RWPE2 (cell line): ENCODE measurements around the gene PPAN.

ENCODE experiments used
- ATAC-seq: fragments of 200-7000 bp; cut with Tn5 transposase; 3 replicates; pipeline ENCODE4 v1.9.1; 2021; ENCODE audit warnings: low read depth
- DNase-seq: peaks from one replicate; pipeline ENCODE4 v3.0.0-alpha.2; 2020; ENCODE audit warnings: low spot score
- H3K27ac ChIP-seq: fragments of 450-650 bp; 2 replicates; pipeline ENCODE4 v1.5.1; 2017; ENCODE audit warnings: mild to moderate bottlenecking; ENCODE audit not compliant: poor library complexity, severe bottlenecking
- H3K27me3 ChIP-seq: fragments of 250-450 bp; sonication (Bioruptor Pico); 2 replicates; pipeline ENCODE4 v1.5.1; 2021; ENCODE audit warnings: mild to moderate bottlenecking, moderate library complexity; ENCODE audit not compliant: insufficient read depth, poor library complexity, severe bottlenecking
- H3K36me3 ChIP-seq: fragments of 250-450 bp; sonication (Bioruptor Pico); 2 replicates; pipeline ENCODE4 v1.5.1; 2020; ENCODE audit warnings: low read depth, mild to moderate bottlenecking, moderate library complexity
- H3K4me1 ChIP-seq: fragments of 250-450 bp; sonication (Bioruptor Pico); 2 replicates; pipeline ENCODE4 v1.5.1; 2021; ENCODE audit warnings: mild to moderate bottlenecking, moderate library complexity; ENCODE audit not compliant: insufficient read depth, poor library complexity, severe bottlenecking
- H3K4me3 ChIP-seq: fragments of 250-450 bp; sonication (Bioruptor Pico); 2 replicates; pipeline ENCODE4 v1.5.1; 2021; ENCODE audit warnings: mild to moderate bottlenecking, moderate library complexity; ENCODE audit not compliant: severe bottlenecking
- H3K9me3 ChIP-seq: fragments of 250-450 bp; sonication (Bioruptor Pico); 2 replicates; pipeline ENCODE4 v1.5.1; 2021; ENCODE audit warnings: mild to moderate bottlenecking, moderate library complexity; ENCODE audit not compliant: severe bottlenecking
- TF ChIP-seq, protein P1 (sequence below): fragments of 450-650 bp; IDR thresholded peaks from one replicate; pipeline ENCODE4 v1.5.1; 2017; ENCODE audit warnings: mild to moderate bottlenecking, moderate library complexity; ENCODE audit not compliant: poor library complexity, severe bottlenecking

PPAN gene

GRCh38 chr19:10110076-10110971, 4.2 kb downstream of the PPAN start:
- H3K4me1 ChIP-seq: peaks cover 6% of the 10 kb centered on the region
- DNase-seq: no peak
- TF ChIP-seq, protein P1, sequence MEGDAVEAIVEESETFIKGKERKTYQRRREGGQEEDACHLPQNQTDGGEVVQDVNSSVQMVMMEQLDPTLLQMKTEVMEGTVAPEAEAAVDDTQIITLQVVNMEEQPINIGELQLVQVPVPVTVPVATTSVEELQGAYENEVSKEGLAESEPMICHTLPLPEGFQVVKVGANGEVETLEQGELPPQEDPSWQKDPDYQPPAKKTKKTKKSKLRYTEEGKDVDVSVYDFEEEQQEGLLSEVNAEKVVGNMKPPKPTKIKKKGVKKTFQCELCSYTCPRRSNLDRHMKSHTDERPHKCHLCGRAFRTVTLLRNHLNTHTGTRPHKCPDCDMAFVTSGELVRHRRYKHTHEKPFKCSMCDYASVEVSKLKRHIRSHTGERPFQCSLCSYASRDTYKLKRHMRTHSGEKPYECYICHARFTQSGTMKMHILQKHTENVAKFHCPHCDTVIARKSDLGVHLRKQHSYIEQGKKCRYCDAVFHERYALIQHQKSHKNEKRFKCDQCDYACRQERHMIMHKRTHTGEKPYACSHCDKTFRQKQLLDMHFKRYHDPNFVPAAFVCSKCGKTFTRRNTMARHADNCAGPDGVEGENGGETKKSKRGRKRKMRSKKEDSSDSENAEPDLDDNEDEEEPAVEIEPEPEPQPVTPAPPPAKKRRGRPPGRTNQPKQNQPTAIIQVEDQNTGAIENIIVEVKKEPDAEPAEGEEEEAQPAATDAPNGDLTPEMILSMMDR: no peak
- H3K27ac ChIP-seq: no peak overlapping the region
- no peaks in the 10 kb centered on the region for H3K27me3 ChIP-seq
- H3K9me3 ChIP-seq: no peaks in the 10 kb centered on the region
- ATAC-seq: no peak
- peaks cover 58% of the 10 kb centered on the region for H3K36me3 ChIP-seq
- no peak overlapping the region for H3K4me3 ChIP-seq

GRCh38 chr19:10110972-10111317, 4.8 kb downstream of the PPAN start:
- Histone ChIP-seq H3K9me3 (no peaks in the 10 kb centered on the region), H3K36me3 (peaks cover 64% of the 10 kb centered on the region), H3K27me3 (no peaks in the 10 kb centered on the region), H3K27ac (no peak overlapping the region), H3K4me1 (peaks cover 6% of the 10 kb centered on the region), H3K4me3 (no peak overlapping the region)
- DNase-seq: no peak
- no peak for ATAC-seq
- TF ChIP-seq, protein P1: no peak

GRCh38 chr19:10111405-10111811, 5.2 kb downstream of the PPAN start, which contains the start of gene P2RY11:
TSS of gene P2RY11 (plus strand) at chr19:10111693. CDS start at chr19:10111722, 29 bp downstream.
- TF ChIP-seq, protein P1: no peak
- Histone ChIP-seq H3K27ac (peak within 1 kb of the TSS; percentile 42), H3K9me3 (no peaks in the 10 kb centered on the region), H3K4me1 (peaks cover 6% of the 10 kb centered on the region), H3K4me3 (no peak within 1 kb of the TSS), H3K36me3 (peaks cover 69% of the 10 kb centered on the region), H3K27me3 (no peaks in the 10 kb centered on the region)
- DNase-seq: no peak
- ATAC-seq: no peak

DNA sequence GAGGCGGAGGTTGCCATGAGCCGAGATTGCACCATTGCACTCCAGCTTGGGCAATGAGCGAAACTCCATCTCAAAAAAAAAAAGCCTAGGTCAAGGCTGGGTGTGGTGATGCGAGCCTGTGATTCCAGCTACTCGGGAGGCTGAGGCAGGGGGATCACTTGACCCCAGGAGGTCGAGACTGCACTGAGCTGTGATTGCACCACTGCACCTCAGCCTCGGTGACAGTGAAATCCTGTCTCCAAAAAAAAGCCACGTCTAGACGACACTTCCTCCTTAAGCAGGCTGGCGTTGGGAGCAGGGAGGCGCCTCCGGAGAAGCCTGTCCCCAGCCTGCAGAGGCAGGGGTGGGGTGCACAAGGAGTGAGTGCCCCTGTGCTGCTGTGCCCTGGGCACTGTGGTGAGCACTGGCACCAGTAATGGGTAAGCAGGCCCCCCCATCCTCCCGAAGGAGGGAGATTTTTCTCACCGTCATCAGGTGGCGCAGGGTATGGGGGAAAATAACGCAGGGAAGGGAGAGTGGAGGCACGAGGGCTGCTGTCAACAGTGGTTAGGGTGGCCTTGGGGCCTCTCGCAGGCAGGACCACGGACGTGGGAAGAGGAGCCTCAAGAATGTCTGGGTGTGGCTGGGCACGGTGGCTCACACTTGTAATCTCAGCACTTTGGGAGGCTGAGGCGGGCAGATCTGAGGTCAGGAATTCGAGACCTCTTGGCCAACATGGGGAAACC, 6.0 kb downstream of the PPAN start:
- peaks cover 4% of the 10 kb centered on the region for H3K4me1 ChIP-seq
- DNase-seq: no peak
- TF ChIP-seq, protein P1: no peak
- no peak; the same call in 2 of the 3 replicates for ATAC-seq
- H3K27ac ChIP-seq: peak overlapping the region; percentile 42
- no peak overlapping the region for H3K4me3 ChIP-seq
- peaks cover 74% of the 10 kb centered on the region for H3K36me3 ChIP-seq
- no peaks in the 10 kb centered on the region for H3K27me3 ChIP-seq
- no peaks in the 10 kb centered on the region for H3K9me3 ChIP-seq
